ENCODE data around the gene ATP11B.
"Not testable (repeated sequence)": the region's sequence is repeated elsewhere in the genome, so short reads cannot be mapped to it uniquely, and the experiment has no call there.

The ATP11B gene

DNA sequence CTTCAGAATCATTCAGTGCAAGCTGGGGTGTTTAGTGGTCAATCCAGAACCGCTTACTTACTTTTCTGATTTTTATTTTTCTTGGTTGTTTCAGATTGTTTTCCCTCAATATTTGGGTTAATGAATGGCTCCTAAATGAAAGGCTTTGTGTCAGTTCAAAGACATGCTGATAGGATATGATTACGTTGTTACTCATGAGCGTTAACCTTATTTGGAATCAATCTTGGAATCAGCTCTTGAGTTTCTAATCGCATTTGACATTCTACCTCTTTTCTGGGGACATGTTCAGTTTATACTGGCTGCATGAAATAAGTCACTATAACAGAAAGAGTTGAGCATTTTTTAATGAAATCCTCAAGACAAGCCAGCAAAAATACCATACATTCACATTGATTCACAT lies 50.2 kb downstream of the ATP11B start:
- no peak for DNase-seq

DNA sequence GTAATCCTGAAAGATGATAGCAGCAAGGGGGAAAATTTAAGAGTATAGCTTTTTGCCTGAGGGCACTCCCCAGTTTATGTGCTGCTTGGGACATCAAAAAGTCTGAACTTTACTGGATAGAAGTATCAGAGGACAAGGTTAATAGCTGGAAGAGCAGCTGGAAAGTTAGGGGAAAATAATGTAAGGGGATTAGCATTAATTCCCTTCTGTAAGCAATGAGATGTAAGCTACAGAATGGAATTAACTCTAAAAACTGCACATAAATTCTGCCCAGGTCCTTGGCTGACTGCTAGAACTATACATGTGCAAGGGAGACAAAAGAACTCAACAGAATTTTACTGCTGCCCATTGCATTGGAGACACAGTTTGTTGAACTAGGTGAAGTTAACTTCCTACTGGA lies 55.6 kb downstream of the ATP11B start:
- DNase-seq = no peak

DNA sequence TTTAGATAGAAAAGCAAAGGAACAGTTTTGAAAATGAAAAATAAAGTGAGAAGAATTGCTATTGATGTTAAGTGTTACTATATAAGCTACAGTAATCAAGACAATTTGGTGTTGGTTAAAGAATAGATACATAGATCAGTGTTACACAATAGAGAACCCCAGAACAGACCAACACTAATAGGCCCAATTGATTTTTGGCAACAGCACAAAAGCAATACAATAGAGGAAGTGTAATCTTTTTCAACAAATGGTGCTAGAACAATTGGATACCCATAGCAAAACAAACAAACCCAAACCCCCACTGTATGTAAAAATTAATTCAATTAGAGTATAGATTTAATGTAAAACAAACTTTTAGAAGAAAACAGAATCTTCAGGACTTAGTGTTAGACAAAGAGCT lies 61.8 kb downstream of the ATP11B start:
- no peak for DNase-seq

DNA sequence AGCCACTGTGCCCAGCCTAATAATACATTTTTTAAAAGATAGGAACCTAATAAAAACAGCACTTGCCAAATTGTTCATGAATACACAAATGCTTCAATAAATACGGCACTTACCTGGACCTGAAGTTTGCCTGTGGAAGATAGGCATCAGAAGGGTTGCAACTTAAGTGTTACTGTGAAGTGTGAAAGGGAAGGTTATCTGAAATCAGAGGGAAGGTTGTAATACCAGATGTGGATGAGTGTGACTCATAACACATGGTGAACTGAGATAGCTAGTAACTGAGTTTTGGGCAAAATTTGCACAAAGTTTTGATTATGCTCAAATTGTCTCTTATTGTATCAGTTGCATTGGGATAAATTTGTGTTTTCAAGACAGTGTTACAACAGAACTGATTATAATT lies 68.0 kb downstream of the ATP11B start:
- no peak for DNase-seq

DNA sequence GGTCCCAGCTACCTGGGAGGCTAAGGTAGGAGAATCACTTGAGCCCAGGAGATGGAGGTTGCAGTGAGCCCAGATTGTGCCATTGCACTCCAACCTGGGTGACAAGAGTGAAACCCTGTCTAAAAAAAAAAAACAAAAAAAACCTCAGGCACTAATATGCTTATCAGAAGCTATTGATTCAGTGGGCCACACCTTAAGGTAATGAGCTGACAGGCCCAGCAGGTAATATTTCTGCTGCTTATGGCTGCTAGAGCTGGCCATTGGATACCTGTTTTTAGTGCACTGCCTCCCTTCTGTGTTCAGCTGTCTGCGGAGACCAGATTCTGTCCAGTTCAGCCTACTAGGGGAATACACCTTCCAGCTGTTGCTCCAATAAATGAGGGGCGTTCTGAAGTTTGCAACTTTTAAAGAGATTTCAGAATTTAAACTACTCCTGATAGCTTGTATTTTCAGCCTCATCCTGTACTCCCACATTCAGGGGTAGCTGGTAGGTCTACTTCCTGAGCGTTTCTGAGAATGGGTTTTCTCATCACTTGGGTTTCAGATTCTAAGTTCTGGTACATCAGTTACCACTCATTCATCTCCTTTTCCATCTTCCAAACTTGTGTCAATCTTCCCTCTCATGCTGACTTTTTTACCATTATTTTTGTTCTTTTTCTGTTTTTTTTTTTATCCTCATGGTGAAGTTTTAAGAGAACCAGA lies 69.0 kb downstream of the ATP11B start:
- DNase-seq = no peak

DNA sequence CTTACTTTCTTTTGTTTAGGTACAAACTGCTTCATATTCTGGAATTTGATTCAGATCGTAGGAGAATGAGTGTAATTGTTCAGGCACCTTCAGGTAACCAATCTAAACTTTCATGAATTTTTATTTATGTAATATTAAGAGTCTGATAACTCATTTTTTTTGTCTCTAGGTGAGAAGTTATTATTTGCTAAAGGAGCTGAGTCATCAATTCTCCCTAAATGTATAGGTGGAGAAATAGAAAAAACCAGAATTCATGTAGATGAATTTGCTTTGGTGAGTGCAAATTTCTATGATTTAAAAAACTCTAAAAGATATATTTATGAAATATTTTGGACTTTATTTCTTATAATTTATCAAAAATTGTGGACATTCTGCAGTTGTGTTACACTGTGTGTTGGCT lies 75.8 kb downstream of the ATP11B start:
- no peak for DNase-seq

DNA sequence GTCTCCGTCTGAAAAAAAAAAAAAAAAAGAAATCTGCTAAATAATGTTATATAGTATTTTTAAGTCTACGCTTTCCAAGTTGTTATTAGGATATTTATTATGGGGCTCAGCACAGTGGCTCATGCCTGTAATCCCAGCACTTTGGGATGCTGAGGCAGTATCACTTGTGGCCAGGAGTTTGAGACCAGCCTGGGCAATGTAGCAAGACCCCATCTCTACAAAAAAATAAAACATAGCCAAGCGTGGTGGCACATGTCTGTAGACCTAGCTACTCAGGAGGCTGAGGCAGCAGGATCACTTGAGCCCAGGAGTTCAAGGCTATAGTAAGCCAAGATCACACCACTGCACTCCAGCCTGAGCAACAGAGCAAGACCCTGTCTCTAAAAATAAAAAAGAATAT lies 77.6 kb downstream of the ATP11B start:
- not testable (repeated sequence) for DNase-seq

DNA sequence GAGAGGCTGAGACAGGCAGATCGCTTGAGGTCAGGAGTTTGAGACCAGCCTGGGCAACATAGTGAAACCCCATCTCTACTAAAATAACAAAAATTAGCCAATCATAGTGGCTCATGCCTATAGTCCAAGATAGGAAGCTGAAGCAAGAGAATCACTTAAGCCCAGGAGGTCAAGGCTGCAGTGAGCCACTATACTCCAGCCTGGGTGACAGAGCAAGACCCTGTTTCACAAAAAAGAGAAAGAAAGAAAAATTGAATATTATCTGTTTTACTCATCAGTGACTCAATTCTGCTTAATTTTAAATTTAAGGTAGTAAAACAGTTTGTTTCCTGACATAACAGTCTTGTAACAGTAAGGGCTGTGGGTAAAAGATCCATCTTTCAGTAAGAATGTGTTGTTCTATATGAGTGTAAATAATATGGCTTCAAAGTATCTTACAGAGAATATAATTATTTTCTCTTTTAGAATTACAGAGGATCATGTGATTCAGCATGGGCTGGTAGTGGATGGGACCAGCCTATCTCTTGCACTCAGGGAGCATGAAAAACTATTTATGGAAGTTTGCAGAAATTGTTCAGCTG lies 85.8 kb downstream of the ATP11B start:
- DNase-seq = no peak

DNA sequence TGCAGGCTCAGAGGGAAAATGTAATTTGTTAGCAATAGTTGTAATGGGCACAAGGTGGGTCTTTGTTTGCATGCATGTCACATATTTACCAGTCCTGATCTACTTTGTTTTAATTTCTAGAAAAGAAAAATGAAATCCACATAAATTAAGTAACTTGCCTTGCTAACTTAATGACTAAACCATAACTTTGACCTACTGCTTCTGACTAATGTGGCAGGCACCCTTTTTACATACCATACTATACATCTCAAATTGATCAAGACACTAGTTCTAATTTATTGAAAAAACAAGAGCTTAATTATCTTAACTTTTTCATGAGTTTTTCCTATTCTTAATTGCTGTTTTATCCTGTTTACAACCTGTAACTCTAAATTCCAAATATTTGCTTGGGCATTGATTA lies 93.2 kb downstream of the ATP11B start:
- no peak for DNase-seq

DNA sequence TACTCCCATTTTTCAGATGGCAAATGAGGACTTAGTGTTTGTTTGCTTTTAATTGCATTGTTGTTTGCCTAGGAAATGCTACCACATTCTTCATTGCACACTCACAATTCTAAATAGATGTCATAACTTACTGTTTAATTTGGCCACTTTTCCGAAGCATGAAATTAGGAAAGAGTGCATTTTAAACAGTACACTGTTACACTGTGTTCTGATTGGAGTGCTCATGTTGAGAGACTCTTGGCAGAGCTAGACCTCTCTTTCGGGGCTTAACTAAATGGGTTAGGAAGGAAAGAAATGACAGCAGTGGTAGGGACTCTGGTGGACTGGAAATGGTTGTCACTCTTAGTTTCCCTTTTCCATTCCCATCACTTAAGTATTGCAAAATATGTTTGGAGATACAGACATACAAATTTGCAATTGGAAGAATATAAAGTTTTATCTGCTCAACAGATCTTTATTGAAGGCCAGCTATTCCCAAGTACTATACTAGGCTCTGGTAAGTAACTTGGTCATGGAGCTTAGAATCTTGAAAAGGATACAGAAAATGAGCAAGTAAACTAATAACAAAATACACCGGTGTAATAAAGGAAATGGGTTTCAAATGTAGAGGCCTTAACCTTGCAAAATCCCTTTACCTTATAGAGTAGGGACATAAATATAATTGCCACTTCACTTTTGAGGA lies 96.8 kb downstream of the ATP11B start:
- DNase-seq = no peak

DNA sequence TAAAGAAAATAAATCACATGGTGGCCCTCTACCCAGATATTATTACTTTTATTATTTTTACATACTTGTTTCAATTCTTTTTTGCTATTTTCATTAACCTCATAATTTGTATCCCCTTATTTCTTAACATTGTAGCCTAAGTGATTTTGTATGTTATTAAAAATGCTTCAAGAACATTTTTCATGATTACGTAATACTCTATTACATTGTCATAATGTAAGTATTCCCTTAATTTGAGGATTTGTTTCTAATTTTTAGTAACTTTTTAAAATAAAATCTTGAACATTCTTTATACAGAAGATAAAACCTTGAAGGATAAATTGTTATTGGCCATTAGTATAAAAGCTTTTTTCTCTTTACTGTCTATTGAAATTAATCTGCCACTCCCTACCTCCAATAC lies 98.1 kb downstream of the ATP11B start:
- no peak for DNase-seq

DNA sequence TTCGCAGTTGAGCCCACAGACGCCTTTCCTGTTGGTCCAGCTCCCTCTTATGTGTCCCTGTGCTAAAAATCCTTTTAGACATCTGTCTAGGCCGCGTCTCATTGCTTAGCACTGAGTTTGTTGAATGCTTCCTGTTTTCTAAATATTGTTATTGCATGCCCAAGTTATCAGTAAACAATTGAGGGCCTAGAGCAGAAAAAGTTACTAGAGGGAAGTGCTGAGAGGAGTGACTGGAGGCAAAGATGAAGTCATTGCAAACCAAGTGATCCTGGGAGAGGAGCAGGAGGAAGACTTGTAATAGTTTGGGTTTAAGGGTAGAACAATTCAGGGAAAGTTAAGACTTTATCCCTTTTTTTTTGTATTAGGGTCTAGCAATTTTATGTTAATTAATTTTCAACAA lies 98.9 kb downstream of the ATP11B start:
- DNase-seq = no peak

DNA sequence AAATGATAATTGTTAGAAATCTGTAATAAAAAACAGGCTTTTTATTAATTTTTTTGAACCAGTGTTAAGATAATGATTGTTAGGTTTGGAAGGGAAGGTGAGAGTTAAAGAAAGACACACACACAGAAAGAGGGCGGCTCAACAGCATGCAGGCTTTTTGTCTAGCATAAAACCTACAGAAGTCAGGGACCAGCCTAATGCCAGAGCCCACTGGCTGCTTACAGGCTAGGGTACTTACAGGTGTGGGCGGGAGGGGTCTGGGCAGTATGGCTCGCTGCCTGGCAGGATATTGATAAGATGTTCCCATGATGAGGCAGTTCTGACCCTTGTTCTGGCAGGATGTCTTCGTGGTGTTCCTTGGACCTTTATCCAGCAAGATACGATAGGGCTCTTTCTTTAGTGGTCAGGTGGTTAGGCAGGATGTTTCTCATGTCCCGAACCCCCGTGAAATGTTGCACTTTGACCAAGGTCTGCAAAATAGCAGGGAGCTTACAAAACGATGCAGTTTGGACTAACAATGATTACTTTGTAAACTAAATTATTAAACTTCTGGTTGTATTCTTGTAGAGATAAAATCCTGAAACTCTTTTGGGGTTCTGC lies 102.3 kb downstream of the ATP11B start:
- no peak for DNase-seq

DNA sequence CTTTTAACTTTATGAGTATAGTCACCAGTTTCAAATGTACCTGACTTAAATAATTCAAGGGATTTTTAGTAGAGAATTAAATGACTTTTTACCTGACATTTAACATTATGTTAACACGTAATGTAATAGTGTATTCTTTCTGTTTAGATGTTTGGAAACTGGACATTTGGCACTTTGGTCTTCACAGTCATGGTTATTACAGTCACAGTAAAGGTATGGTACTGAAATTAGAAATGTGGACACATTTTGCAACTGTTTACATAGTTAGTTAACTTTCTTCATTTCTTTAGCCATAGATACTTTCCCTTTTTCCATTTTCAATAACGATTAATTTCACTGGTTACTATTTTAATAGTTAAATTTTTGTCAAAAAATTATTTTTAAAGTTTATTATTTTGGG lies 103.2 kb downstream of the ATP11B start:
- DNase-seq = no peak

DNA sequence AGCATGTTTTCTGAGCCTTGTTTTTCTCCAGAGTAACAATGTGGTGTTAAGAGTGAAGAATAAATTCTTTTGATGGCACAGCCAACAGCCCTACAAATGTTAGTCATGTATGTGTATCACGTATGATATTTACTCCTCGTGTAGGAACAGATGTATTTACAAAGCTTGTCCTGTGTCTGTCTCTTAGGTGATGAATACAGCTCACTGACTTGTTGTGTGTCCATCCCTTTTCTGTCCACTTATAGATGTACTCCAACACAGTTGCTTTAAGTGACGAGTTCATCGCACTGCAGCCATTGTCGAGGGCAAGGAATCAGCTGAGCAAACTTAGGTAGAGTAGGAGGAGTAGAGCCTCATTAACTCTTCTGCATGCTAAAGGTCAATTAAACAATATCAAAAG lies 108.9 kb downstream of the ATP11B start:
- DNase-seq = no peak

DNA sequence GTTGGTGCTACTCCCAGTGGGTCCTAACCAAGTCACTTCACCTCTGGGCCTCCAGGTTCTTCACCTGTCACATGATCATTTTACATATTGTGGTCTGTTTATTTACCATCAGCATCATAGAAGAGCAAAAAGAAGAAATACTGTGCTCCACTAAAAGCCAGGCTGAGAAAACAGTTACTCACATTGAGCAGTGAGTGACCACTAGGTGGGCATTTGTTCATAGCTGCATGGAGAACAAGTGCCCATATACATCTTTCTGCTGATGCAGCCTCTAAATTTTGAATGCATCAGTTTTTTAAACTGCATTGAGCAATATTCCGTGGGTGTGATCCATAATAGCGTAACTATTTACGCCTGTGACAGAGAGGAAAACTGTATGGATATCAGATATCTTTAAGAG lies 110.9 kb downstream of the ATP11B start:
- no peak for DNase-seq

DNA sequence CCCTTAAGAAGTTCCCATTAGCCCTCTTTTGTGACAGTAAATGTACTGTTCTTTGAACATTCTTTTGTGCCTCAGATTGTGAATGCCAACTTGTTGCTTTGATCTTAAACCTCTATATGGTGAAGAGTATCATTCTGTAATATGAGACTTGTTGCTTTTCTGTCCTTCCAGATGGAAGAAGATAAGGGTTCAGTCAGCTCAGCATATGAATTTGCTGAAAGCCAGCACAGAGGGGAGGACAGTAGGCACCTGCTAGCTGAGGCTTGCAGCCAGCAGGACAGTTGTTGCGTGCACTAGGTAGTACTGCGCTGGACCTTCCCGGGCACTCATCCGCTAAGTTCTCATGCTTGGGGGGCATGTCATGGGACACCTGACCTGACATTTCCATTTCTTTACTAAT lies 112.3 kb downstream of the ATP11B start:
- no peak for DNase-seq

DNA sequence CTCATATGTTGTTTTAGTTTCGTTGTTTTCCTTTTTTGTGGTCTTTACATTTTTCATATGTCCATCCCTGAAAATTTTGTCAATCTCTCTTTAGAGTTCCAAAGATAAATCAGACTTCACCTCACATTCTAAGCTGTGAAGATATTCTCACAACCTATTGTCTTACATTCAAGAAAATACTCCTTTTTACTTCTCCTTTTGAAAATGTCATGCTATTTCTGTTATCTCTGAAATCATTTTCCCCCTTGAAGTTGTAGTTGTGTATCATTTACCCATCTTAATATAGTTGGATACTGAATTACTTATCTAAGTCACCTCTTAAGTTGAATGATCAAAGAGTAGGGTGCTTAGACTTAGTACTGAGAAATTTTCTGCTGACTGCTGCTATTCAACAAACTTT lies 112.7 kb downstream of the ATP11B start:
- DNase-seq = no peak

DNA sequence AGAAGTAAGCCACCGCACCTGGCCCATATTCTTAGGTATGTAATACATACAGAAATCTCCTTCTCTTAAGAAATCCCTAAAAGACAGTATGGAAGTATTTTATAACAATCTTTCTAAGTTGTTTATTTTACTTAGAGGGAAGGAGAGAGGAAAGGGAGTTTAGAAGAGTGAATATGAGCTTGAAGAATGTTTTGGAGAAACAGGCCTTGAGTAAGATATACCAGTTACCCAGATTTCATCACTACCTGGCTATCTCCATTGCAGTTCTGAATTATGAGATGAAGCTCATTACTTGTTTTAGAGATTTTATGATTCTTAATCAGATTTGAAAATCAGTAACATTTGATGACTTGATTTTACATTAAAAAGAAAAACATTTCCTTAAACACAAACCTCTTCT lies 115.2 kb downstream of the ATP11B start:
- DNase-seq = no peak

DNA sequence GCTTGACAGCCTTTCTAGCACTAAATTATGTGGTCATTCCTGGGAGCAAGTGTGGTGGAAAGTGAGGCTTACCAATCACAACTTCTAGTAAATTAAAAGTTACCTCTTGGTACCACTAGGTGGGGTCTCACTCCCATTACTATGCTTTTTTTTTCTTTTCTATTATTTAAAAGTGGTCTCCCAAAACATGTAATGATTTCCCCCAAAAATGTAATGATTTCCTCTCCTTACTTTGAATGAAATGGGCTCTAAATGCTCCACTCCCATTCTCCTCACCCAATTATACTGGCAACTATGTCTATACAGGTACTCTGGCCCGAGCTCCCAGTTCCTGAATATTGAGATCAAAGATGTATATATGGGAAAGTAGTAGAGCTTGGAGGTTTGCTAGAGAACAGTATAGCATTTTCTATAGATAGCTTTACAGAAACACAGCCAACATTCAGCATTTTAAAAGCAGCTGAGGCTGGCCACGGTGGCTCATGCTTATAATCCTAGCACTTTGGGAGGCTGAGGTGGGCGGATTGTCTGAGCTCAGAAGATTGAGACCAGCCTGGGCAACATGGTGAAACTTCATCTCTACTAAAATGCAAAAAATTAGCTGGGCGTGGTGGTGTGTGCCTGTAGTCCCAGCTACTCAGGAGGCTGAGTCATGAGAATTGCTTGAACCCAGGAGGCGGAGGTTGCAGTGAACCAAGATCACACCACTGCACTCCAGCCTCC lies 116.2 kb downstream of the ATP11B start:
- DNase-seq = no peak

DNA sequence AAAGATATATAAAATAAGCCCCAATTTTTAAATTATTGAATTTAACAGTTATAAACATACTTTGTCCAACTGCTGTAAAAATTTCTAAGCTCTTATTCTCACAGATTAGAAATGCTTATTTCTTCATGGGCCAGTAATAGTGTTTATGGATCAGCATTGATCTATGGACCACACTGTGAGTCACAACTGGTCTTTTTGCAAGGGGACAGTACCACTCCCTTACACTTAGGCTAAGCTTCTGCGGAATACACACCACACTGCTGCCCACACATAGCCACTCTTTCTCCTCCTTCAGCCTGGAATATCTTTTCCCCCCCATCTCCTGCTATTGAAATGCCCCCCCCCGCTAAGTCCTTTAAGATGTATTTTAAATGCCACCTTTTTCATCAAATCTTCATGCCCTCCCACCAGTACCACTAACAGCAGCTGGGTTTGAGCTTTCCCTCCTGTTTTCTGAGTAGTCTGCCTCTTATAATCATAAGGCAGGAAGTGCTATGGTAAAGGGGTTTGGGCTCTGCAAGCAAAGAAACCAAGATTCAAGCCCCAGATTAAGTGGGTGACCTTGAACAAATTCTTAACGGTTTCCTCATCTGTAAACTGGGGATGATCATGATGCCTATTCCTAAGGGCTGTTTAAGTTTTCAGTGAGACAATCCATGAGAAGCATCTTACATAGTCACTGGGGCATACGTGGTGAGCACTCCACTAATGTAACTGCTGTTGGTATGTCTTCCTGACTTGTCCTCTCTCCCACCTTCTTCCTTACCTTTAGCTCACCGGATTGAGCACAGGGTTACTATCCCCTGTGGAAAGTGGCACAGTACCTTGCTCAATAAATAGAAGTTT lies 117.9 kb downstream of the ATP11B start:
- no peak for DNase-seq

DNA sequence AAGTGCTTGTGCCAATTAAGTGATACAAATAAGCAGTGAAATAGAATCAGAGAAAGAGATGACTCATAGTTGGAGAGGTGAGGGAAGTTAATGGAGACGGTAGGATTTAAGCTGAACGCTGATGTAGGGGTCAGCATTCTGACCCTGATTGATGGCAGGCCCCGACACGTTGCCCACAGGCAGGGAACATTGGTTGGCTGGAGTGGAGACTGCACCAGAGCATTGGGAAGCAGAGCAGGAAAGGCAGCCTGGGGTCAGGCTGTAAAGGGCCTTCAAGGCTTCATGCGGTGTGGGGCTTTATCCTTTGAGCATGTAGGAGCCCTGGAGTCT lies 118.4 kb downstream of the ATP11B start:
- no peak for DNase-seq

DNA sequence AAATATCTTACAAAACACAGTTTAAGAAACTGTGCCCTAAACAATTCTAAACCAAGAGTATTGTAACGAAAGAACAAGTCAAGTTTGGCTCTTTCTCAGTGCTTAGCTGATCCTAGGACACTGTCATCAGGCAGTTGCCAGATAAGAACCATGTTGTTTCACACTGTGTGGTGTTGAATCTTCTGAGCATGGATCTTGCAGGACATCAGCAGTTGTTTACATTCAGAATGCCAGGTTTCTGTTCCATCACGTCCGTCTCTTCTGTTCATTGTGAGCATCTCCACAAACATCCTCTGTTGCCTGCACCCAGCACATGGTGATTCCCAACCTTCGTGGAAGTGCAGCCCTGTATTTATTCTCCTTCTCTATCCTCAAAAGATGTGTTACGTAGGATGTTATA lies 119.2 kb downstream of the ATP11B start:
- DNase-seq = no peak

Data from GOT3 (cell line).